ENCODE results near the gene NOX5.

GRCh38 chr15:69037482-69037881 lies 23.0 kb downstream of the NOX5 start:
- TF ChIP-seq CTCF (IDR thresholded peaks at IDR 0.05; ENCODE audit: poor library complexity, severe bottlenecking) (no peak), TAF1 (IDR thresholded peaks at IDR 0.05; ENCODE audit: low read depth) (no peak), SMC3 (conservative IDR thresholded peaks at IDR 0.05; ENCODE audit: poor library complexity) (no peak), REST (IDR thresholded peaks at IDR 0.05; ENCODE audit: borderline replicate concordance) (no peak), EZH2 (IDR thresholded peaks at IDR 0.05; ENCODE audit: borderline replicate concordance, insufficient read depth, low read length, poor library complexity, severe bottlenecking) (no peak), RAD21 (conservative IDR thresholded peaks at IDR 0.05) (no peak)
